ENCODE measurements around the gene KIAA1755. TPM values are rescaled to one million over a fixed set of nuclear protein-coding genes. Genes with fewer than 3 reads are reported as not detected.

KIAA1755 gene
- total and polyA plus RNA-seq, 8 donors = 1.2 to 9.4 (median 3.1) TPM; not detected in 1

DNA sequence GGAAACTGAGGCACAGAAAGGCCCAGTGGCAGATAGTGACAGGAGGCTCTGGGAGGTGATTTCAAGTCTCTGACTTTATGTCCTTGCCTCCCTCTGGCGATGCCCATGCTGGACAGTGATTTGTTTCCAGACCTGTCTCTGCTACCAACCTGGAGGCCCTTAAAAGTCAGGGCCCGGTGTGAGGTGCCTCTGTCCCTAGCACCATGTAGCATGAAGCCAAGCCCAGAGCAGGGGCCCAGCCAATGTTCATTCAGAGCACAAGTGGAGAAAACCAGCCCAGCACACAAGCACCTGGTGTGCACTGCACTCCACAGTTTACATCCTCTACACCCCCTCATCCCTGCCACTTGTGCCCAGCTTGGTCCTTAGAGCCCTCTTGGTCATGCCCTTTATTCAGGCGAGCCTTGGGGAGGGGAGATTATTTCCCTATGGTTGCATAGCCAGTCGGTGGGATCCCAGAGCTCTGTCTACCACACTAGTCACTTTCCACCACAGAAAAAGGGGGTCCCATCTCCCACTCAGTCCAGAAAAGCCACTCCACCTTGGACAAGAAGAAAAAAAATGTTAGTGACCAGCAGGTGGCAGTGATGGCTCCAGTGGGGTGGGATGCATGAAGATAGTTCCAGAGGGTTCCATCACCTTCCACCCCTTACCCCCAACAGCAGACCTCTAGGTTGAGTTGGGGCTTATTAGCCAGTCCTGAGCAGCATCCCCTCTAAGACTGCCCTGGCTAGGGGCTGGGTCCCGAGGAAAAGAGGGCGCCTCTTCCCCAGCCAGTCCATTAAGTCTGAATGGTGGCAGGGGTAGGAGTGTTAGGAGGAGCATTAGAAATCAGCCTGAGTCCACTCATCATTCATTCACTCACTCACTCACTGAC lies 30.9 kb downstream of the KIAA1755 start:
- no peak overlapping the region for H3K27ac ChIP-seq
- 82 to 91% (median 87%) methylated on average over 6 of the region's 6 CpGs for WGBS, 5 donors

DNA sequence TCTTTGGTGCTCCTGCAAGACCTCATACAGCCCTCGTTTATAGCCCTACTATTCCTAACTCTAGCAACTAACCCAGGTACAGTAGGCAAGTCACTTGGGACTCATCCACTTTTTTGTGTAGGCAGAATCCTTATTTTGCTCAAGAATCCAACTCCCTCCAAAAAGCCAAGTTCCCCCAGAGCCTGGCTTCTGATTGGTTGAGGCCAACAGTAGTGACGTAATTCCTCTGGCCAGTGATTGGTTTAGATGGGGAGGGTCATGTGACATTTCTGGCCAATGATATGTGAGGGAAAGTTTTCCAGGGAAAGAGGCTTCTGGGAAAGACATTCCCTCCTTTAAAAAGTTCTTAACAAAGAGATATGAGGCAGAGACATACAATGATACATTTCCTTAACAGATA lies 32.1 kb downstream of the KIAA1755 start:
- intact Hi-C loops (cut with DNase I; ENCODE audit: low total_unique reads) = no loop called here
- no peak for DNase-seq
- H3K9me3 ChIP-seq = no peaks in the 10 kb centered on the region
- no peak overlapping the region for H3K27ac ChIP-seq
- H3K4me3 ChIP-seq = no peak overlapping the region
- peaks cover 0 to 7% (median 0%) of the 10 kb centered on the region in 4 donors for H3K36me3 ChIP-seq
- peaks cover 0 to 7% (median 3%) of the 10 kb centered on the region in 4 donors for H3K4me1 ChIP-seq
- peaks cover 0 to 3% (median 0%) of the 10 kb centered on the region in 3 donors for H3K27me3 ChIP-seq
- 49 to 69% (median 62%) methylated on average over 2 of the region's 2 CpGs for WGBS, 5 donors
- TF ChIP-seq POLR2A (IDR thresholded peaks at IDR 0.05) (no peak), EP300 (IDR thresholded peaks at IDR 0.05) (no peak), POLR2AphosphoS5 (IDR thresholded peaks at IDR 0.05) (no peak)
- TF ChIP-seq, protein P1, sequence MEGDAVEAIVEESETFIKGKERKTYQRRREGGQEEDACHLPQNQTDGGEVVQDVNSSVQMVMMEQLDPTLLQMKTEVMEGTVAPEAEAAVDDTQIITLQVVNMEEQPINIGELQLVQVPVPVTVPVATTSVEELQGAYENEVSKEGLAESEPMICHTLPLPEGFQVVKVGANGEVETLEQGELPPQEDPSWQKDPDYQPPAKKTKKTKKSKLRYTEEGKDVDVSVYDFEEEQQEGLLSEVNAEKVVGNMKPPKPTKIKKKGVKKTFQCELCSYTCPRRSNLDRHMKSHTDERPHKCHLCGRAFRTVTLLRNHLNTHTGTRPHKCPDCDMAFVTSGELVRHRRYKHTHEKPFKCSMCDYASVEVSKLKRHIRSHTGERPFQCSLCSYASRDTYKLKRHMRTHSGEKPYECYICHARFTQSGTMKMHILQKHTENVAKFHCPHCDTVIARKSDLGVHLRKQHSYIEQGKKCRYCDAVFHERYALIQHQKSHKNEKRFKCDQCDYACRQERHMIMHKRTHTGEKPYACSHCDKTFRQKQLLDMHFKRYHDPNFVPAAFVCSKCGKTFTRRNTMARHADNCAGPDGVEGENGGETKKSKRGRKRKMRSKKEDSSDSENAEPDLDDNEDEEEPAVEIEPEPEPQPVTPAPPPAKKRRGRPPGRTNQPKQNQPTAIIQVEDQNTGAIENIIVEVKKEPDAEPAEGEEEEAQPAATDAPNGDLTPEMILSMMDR (IDR thresholded peaks at IDR 0.05) = no peak

More for the DNA sequence above, 30.9 kb downstream of the KIAA1755 start:
- Histone ChIP-seq H3K4me1 (peaks cover 0 to 7% (median 3%) of the 10 kb centered on the region in 4 donors), H3K27me3 (peaks cover 0 to 3% (median 0%) of the 10 kb centered on the region in 3 donors), H3K4me3 (no peak overlapping the region), H3K36me3 (peaks cover 0 to 7% (median 0%) of the 10 kb centered on the region in 4 donors), H3K9me3 (no peaks in the 10 kb centered on the region)
- TF ChIP-seq, protein P1 (IDR thresholded peaks at IDR 0.05) = peak in 2 of 7 experiments; percentile 19 to 39
- TF ChIP-seq EP300 (IDR thresholded peaks at IDR 0.05) = no peak
- peak in 1 of 2 donors; percentile 53 for DNase-seq
- intact Hi-C loops (cut with DNase I; ENCODE audit: low total_unique reads) = no loop called here

DNA sequence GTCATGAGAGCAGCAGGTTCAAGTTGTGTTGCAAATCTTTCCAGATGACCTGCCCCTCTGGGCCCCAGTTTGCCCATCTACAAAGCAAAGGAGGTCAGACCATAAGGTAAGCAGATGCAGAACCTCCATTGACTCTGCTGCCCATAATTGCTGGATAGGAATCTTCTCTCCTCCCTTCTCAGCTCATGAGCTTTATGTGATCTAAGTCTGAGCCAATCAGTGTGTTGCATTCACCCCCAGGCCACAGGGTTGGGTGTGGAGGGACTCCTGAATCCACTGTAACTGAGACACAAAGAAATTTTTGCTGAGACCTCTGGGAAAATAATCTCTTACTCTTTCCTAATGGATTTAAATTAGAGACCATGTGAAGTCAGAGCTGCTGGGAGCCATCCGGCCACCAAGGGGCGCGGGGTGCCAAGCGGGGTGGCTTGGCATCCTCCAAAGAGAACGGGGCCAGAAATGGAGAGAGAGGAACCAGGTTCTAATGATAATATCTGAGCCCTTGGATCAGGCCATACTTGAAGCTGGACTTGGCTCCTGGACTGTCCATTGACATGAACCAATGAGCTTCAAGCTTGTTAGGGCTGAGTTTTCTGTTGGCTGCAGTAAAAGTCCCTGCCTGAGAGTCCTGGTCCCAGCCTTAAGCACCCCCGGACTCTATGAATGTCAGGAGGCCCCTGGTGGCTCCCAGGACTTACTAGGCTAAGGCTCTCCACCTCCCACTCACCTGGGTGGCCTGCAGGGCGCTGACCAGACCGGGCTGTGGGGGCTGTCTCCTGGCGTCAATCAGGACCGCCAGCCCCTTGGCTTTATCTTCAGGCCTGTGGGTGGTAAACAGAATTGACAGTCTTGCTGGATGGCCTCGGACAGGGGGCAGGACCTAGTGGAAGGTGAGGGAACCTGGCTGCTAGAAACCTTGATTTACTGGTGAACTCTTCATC lies 32.8 kb downstream of the KIAA1755 start:
- TF ChIP-seq, protein P1 (IDR thresholded peaks at IDR 0.05) = no peak
- no peak for TF ChIP-seq EP300 (IDR thresholded peaks at IDR 0.05)
- TF ChIP-seq POLR2A (IDR thresholded peaks at IDR 0.05) = no peak
- TF ChIP-seq POLR2AphosphoS5 (IDR thresholded peaks at IDR 0.05) = no peak
- H3K27me3 ChIP-seq = peaks cover 0 to 3% (median 0%) of the 10 kb centered on the region in 3 donors
- H3K27ac ChIP-seq = no peak overlapping the region
- H3K4me1 ChIP-seq = peaks cover 0 to 7% (median 3%) of the 10 kb centered on the region in 4 donors
- H3K4me3 ChIP-seq = no peak overlapping the region
- WGBS, 5 donors = 73 to 86% (median 77%) methylated on average over 8 to 11 of the region's 11 CpGs
- no peaks in the 10 kb centered on the region for H3K9me3 ChIP-seq
- no peak for DNase-seq
- H3K36me3 ChIP-seq = peaks cover 0 to 7% (median 0%) of the 10 kb centered on the region in 4 donors
- intact Hi-C loops (cut with DNase I; ENCODE audit: low total_unique reads) = no loop called here

DNA sequence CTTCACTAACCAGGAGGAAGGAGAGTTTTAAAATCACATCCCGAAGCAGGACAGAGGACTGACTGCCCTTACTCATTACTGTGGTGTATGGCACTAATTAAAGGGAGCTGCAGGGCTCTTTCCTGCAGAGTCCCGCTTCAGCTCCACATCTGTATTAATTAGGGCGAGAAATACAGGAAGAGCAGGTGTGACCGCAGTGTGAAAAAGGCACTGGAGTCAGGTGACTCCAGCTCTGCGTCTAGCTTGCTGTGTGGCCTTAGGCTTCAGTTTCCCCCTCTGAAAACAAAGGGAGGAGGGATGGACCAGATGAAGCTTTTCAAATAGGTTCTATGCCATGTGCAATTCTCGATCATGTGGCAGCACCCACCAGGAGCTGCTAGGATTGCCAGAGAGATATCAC lies 34.0 kb downstream of the KIAA1755 start:
- no peak for DNase-seq
- TF ChIP-seq POLR2AphosphoS5 (IDR thresholded peaks at IDR 0.05) (no peak), EP300 (IDR thresholded peaks at IDR 0.05) (no peak), POLR2A (IDR thresholded peaks at IDR 0.05) (no peak)
- TF ChIP-seq, protein P1 (IDR thresholded peaks at IDR 0.05) = no peak
- 54 to 77% (median 56%) methylated on average over 6 of the region's 6 CpGs for whole genome bisulfite sequencing, 5 donors
- Histone ChIP-seq H3K27ac (no peak overlapping the region), H3K36me3 (peaks cover 0 to 7% (median 0%) of the 10 kb centered on the region in 4 donors), H3K27me3 (peaks cover 0 to 3% (median 0%) of the 10 kb centered on the region in 3 donors), H3K4me3 (no peak overlapping the region), H3K4me1 (peaks cover 0 to 11% (median 4%) of the 10 kb centered on the region in 4 donors), H3K9me3 (no peaks in the 10 kb centered on the region)
- intact Hi-C loops (cut with DNase I; ENCODE audit: low total_unique reads) = no loop called here
